ENCODE measurements around the gene C7orf25.

DNA sequence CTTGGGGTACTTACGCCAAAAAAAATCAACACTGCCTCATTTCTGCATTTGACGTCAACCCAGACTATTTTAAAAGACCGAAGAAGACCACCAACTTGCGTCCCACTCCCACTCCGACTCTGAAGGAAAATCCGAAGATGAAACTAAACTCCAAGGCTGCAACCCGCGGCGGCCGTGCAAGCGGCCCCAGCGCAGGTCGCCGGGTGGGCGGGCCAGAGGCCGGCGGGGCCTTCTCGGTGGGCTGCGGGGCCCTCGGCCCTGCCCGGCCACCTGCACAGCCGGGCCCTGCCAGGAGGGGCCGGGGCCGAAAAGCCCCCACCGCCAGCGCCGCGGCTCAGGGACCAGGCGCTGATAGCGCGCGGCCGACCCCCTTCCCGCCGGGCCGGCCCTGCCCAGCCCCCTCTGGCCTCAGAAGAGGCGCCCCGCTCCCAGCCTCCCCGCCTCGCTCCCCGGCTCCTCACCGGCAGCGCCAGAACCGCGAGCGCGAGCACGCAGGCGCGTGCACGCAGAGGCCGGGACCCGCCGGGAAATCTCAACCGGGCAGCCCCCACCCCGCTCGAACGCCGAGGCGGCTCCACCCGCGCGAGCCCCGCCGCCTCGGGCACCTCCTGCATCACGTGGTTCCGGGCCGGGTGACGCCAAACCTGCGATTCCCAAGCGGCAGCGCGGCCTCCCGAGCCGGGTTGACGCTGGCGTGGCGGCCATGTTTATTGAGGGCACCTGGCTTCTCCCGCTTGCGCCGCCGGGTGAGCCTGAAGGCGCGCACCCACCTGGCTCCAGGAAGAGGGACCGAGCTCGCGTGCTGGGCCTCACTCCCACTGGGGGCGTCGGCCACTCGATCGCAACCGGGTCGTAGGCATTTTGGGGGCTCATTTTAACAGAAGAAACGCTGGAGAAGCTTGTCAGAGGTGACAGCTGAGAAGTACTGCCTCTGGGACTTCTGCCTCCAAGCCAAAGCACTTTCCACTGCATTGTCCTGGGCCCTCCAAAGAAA is at the start of gene C7orf25:
- TF ChIP-seq CTCF (IDR thresholded peaks at IDR 0.05) (no peak), POLR2A (IDR thresholded peaks at IDR 0.05) (no peak)

All from breast epithelium (tissue), 3 donors.